ENCODE data around the gene MAGEA9.
"Not testable (repeated sequence)": the region's sequence is repeated elsewhere in the genome, so short reads cannot be mapped to it uniquely, and the experiment has no call there.

MAGEA9 gene

DNA sequence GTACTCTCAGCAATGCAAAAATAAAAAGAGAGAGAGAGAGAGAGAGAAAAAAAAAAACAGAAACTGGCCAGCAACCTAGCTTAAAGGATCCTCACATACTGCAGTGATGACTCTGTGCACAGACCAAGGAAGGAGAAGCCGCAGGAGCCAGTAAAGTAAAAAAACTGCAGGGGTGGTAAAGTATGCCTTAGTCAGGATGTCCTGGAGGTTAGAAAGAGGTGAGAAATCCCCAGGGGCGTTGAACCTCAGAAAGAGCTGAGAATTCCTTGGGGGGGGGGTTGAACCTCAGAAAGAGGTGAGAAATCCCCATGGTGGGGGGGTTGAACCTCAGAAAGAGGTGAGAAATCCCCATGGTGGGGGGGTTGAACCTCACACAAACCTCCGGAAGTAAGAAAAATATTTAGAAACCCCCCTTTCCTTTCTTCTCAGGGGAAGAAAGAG lies 48.0 kb downstream of the MAGEA9 start:
- TF ChIP-seq, protein P1, sequence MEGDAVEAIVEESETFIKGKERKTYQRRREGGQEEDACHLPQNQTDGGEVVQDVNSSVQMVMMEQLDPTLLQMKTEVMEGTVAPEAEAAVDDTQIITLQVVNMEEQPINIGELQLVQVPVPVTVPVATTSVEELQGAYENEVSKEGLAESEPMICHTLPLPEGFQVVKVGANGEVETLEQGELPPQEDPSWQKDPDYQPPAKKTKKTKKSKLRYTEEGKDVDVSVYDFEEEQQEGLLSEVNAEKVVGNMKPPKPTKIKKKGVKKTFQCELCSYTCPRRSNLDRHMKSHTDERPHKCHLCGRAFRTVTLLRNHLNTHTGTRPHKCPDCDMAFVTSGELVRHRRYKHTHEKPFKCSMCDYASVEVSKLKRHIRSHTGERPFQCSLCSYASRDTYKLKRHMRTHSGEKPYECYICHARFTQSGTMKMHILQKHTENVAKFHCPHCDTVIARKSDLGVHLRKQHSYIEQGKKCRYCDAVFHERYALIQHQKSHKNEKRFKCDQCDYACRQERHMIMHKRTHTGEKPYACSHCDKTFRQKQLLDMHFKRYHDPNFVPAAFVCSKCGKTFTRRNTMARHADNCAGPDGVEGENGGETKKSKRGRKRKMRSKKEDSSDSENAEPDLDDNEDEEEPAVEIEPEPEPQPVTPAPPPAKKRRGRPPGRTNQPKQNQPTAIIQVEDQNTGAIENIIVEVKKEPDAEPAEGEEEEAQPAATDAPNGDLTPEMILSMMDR (IDR thresholded peaks at IDR 0.05; ENCODE audit: low read depth, low read length) = no peak
- peak; percentile 7 to 50 for DNase-seq (ENCODE audit: low read depth in 2 of 2)
- no peak overlapping the region for H3K4me3 ChIP-seq (replicated peaks in 1 of 2; ENCODE audit: low read depth in 2 of 2, low read length in 2 of 2)

GRCh38 chrX:149830192-149830873 lies 48.6 kb downstream of the MAGEA9 start:
- TF ChIP-seq, protein P1 (IDR thresholded peaks at IDR 0.05; ENCODE audit: low read depth, low read length) = no peak
- H3K4me3 ChIP-seq (replicated peaks in 1 of 2; ENCODE audit: low read depth in 2 of 2, low read length in 2 of 2) = peak overlapping the region; percentile 3 to 30
- peak; percentile 19 to 22 for DNase-seq (ENCODE audit: low read depth in 2 of 2)

DNA sequence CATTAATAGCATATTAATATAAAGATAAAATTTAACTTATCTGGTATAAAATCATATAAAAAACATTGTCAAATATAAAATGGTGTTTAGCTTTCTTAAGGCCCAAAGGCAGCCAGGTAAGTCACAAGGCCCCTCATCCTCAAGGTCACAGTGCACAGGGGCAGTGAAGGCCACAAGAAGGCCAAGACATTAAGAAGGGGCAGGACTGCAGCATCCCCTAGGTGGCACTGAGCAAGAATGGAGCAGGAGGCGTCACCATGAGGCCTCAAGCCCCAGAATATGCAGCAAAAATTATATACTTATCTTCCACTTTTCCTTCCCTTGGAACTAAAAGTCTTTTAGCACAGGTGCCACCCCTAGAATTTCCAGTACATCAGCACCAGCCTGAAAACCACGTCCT lies 49.7 kb downstream of the MAGEA9 start:
- TF ChIP-seq, protein P1 (IDR thresholded peaks at IDR 0.05; ENCODE audit: low read depth, low read length) = no peak
- no peak for DNase-seq (ENCODE audit: low read depth in 2 of 2)
- no peak overlapping the region for H3K4me3 ChIP-seq (replicated peaks in 1 of 2; ENCODE audit: low read depth in 2 of 2, low read length in 2 of 2)

- H3K4me3 ChIP-seq (replicated peaks in 1 of 2; ENCODE audit: low read depth in 2 of 2, low read length in 2 of 2); DNase-seq (ENCODE audit: low read depth in 2 of 2): not testable (repeated sequence)
Measured at GRCh38 chrX:149836728-149837127, 55.0 kb downstream of the MAGEA9 start.

GRCh38 chrX:149837167-149837566 lies 55.4 kb downstream of the MAGEA9 start:
- no peak overlapping the region for H3K4me3 ChIP-seq (replicated peaks in 1 of 2; ENCODE audit: low read depth in 2 of 2, low read length in 2 of 2)
- no peak for DNase-seq (ENCODE audit: low read depth in 2 of 2)
- TF ChIP-seq, protein P1 (IDR thresholded peaks at IDR 0.05; ENCODE audit: low read depth, low read length) = no peak

All from cardiac fibroblast (primary cell).